ENCODE results near the gene KIF5B. TPM values are rescaled to one million over a fixed set of nuclear protein-coding genes. Genes with fewer than 3 reads are reported as not detected.

KIF5B gene
- total and polyA plus RNA-seq, 2 donors (not counting 3 experiments of a cell fraction or from before 2014, with no cell fraction given), result 24.7 to 159 TPM

DNA sequence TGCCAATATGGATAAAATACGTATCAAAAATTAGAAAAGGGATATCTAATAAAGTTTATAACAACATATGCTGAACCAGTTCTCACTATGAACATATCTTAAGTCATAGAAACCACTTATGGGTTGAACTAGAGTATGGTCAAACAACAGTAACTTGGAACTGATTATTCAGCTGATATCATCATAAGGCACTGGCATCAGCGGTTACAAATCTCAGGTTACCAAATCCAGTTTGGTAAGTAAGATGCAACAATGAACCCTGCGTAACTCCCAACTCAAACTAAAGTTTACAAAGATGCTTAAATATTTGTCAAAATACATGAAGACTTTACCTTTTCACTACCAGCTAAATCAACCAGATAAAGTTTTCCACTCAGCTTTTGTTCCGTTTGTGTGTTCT lies 19.3 kb downstream of the KIF5B start:
- Histone ChIP-seq H3K79me2 (ENCODE audit: control insufficient read depth, insufficient read depth, low read length) (peaks cover 59% of the 10 kb centered on the region), H3K36me3 (ENCODE audit: control insufficient read depth in 2 of 2, extremely low read depth in 1 of 2, insufficient read depth in 2 of 2, low read length in 2 of 2) (peaks cover 9 to 60% of the 10 kb centered on the region in 2 experiments), H2AFZ (ENCODE audit: low read depth, low read length) (no peak overlapping the region), H4K20me1 (replicated peaks; ENCODE audit: control insufficient read depth, extremely low read depth, insufficient read depth, low read length) (peaks cover 19% of the 10 kb centered on the region), H3K4me1 (ENCODE audit: control insufficient read depth, extremely low read depth, insufficient read depth, low read length) (peaks cover 4% of the 10 kb centered on the region), H3K4me2 (ENCODE audit: insufficient read depth, low read length) (no peak overlapping the region), H3K4me3 (replicated peaks in 1 of 3; ENCODE audit: insufficient read depth in 1 of 3, low read depth in 1 of 3, low read length in 3 of 3) (no peak overlapping the region), H3K27me3 (ENCODE audit: control insufficient read depth in 2 of 2, insufficient read depth in 2 of 2, low read length in 2 of 2) (no peaks in the 10 kb centered on the region), H3K9me3 (replicated peaks; ENCODE audit: control insufficient read depth, insufficient read depth, low read length) (no peaks in the 10 kb centered on the region), H3K9ac (replicated peaks; ENCODE audit: extremely low read depth, insufficient read depth, low read length) (no peak overlapping the region), H3K9me1 (replicated peaks; ENCODE audit: control insufficient read depth, extremely low read depth, insufficient read depth, low read length) (no peaks in the 10 kb centered on the region), H3K27ac (ENCODE audit: insufficient read depth, low read depth, low read length) (no peak overlapping the region)
- no TSS peak for BruUV-seq (replicated peaks)
- TF ChIP-seq, protein P1, sequence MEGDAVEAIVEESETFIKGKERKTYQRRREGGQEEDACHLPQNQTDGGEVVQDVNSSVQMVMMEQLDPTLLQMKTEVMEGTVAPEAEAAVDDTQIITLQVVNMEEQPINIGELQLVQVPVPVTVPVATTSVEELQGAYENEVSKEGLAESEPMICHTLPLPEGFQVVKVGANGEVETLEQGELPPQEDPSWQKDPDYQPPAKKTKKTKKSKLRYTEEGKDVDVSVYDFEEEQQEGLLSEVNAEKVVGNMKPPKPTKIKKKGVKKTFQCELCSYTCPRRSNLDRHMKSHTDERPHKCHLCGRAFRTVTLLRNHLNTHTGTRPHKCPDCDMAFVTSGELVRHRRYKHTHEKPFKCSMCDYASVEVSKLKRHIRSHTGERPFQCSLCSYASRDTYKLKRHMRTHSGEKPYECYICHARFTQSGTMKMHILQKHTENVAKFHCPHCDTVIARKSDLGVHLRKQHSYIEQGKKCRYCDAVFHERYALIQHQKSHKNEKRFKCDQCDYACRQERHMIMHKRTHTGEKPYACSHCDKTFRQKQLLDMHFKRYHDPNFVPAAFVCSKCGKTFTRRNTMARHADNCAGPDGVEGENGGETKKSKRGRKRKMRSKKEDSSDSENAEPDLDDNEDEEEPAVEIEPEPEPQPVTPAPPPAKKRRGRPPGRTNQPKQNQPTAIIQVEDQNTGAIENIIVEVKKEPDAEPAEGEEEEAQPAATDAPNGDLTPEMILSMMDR (IDR thresholded peaks at IDR 0.05; ENCODE audit: extremely low read depth in 1 of 2, insufficient read depth in 1 of 2, low read depth in 1 of 2, low read length in 2 of 2), result no peak
- no peak for TF ChIP-seq GATA2 (IDR thresholded peaks at IDR 0.05; ENCODE audit: insufficient read depth, insufficient read length, low read depth, low read length)
- no peak for TF ChIP-seq POLR2A (IDR thresholded peaks at IDR 0.05; ENCODE audit: low read depth, low read length)
- TF ChIP-seq EZH2 (IDR thresholded peaks at IDR 0.05; ENCODE audit: borderline replicate concordance, low read depth, low read length, severe bottlenecking), result no peak
- FAIRE-seq, result no peak
- POLR2A ChIA-PET, result no interaction called here
- no peak for DNase-seq (ENCODE audit: low read depth, low spot score)
- CTCF ChIA-PET, result interaction anchor here (1.2 to 2.2 kb wide), 3 partner anchors 8 to 175 kb away, joined by 3 to 10 read pairs (median 4); no protein-coding TSS in a partner anchor
- intact Hi-C loops (cut with micrococcal nuclease), result no loop called here
- dilution Hi-C loops (cut with MboI; ENCODE audit: extremely low pct_ligation_motif_present, low sequenced_read_pairs), result no loop called here

- no peak for TF ChIP-seq FOS (IDR thresholded peaks at IDR 0.05; ENCODE audit: borderline replicate concordance, insufficient read depth, low read length)
- TF ChIP-seq JUN (IDR thresholded peaks at IDR 0.05; ENCODE audit: borderline replicate concordance, insufficient read depth, insufficient read length, low read depth), result no peak
- TF ChIP-seq MAX (IDR thresholded peaks at IDR 0.05; ENCODE audit: insufficient read depth, insufficient read length), result no peak
- TF ChIP-seq, protein P1 (IDR thresholded peaks at IDR 0.05; ENCODE audit: extremely low read depth in 1 of 2, insufficient read depth in 1 of 2, low read depth in 1 of 2, low read length in 2 of 2), result no peak
- TF ChIP-seq GATA2 (IDR thresholded peaks at IDR 0.05; ENCODE audit: insufficient read depth, insufficient read length, low read depth, low read length), result no peak
- H3K4me1 ChIP-seq (ENCODE audit: control insufficient read depth, extremely low read depth, insufficient read depth, low read length), result no peaks in the 10 kb centered on the region
- no peaks in the 10 kb centered on the region for H3K9me3 ChIP-seq (replicated peaks; ENCODE audit: control insufficient read depth, insufficient read depth, low read length)
- DNase-seq (ENCODE audit: low read depth, low spot score), result no peak
- no peak overlapping the region for H3K9ac ChIP-seq (replicated peaks; ENCODE audit: extremely low read depth, insufficient read depth, low read length)
- no peak for FAIRE-seq
- peaks cover 8% of the 10 kb centered on the region for H4K20me1 ChIP-seq (replicated peaks; ENCODE audit: control insufficient read depth, extremely low read depth, insufficient read depth, low read length)
- H3K27ac ChIP-seq (ENCODE audit: insufficient read depth, low read depth, low read length), result no peak overlapping the region
- CTCF ChIA-PET, result interaction anchor here (1.0 to 2.6 kb wide), 5 partner anchors 9 to 222 kb away, joined by 3 to 11 read pairs (median 4); no protein-coding TSS in a partner anchor
- no TSS peak for BruUV-seq (replicated peaks)
- H3K27me3 ChIP-seq (ENCODE audit: control insufficient read depth in 2 of 2, insufficient read depth in 2 of 2, low read length in 2 of 2), result no peaks in the 10 kb centered on the region
- POLR2A ChIA-PET, result interaction anchor here (0.6 kb wide), 1 partner anchor 138 kb away, joined by 3 read pairs; no protein-coding TSS in a partner anchor
- no peak overlapping the region for H3K4me3 ChIP-seq (replicated peaks in 1 of 3; ENCODE audit: insufficient read depth in 1 of 3, low read depth in 1 of 3, low read length in 3 of 3)
- no peak overlapping the region for H2AFZ ChIP-seq (ENCODE audit: low read depth, low read length)
- no peaks in the 10 kb centered on the region for H3K9me1 ChIP-seq (replicated peaks; ENCODE audit: control insufficient read depth, extremely low read depth, insufficient read depth, low read length)
- no peak overlapping the region for H3K4me2 ChIP-seq (ENCODE audit: insufficient read depth, low read length)
- H3K79me2 ChIP-seq (ENCODE audit: control insufficient read depth, insufficient read depth, low read length), result peaks cover 47% of the 10 kb centered on the region
- dilution Hi-C loops (cut with MboI; ENCODE audit: extremely low pct_ligation_motif_present, low sequenced_read_pairs) (no loop called here), intact Hi-C loops (cut with micrococcal nuclease) (no loop called here)
- H3K36me3 ChIP-seq (ENCODE audit: control insufficient read depth in 2 of 2, extremely low read depth in 1 of 2, insufficient read depth in 2 of 2, low read length in 2 of 2), result peaks cover 14 to 68% of the 10 kb centered on the region in 2 experiments
These were observed 21.2 kb downstream of the KIF5B start for GRCh38 chr10:32035038-32035437.
